IMR-90 (cell line): ENCODE results near the gene RBBP4. TPM values are rescaled to one million over a fixed set of nuclear protein-coding genes. Genes with fewer than 3 reads are reported as not detected.

Experiments
- ATAC-seq: fragments of 200-7000 bp; cut with Tn5 transposase; 2 replicates; pipeline ENCODE4 v1.9.1; 2020; ENCODE audit warnings: low read depth, mild to moderate bottlenecking, moderate library complexity
- BruUV-seq: library from RNA; stranded (reverse); fragments of 400-500 nt; replicated peaks from 2 replicates; lab custom pipeline; 2021; lab: Mats Ljungman, UMichigan
- CTCF ChIA-PET: fragments of 300-600 bp; formaldehyde crosslinking; extraction: SDS; loops from one replicate; lab custom pipeline; 2021; ENCODE audit warnings: antibody characterized with exemption; lab: Yijun Ruan, JAX
- POLR2A ChIA-PET: fragments of 300-600 bp; sonication (Branson Sonifier 250); formaldehyde crosslinking; loops from one replicate; lab custom pipeline; 2022; ENCODE audit warnings: antibody characterized with exemption; ENCODE audit not compliant: unreplicated experiment; lab: Charles Lee
- DNase-seq: peaks from one replicate; pipeline ENCODE4 v3.0.0; 2013
- H2AFZ ChIP-seq: replicated peaks from 2 replicates; pipeline ENCODE3; 2013; ENCODE audit warnings: low read length, mild to moderate bottlenecking; ENCODE audit not compliant: poor library complexity
- H2AK5ac ChIP-seq: 2 replicates; pipeline ENCODE4 v1.6.1; 2013; ENCODE audit warnings: low read depth, low read length, inconsistent platforms
- H2AK9ac ChIP-seq: replicated peaks from 2 replicates; pipeline ENCODE3; 2013; ENCODE audit warnings: mild to moderate bottlenecking, low read depth, low read length, moderate library complexity; ENCODE audit not compliant: poor library complexity
- H2BK120ac ChIP-seq: 2 replicates; pipeline ENCODE4 v1.6.1; 2013; ENCODE audit warnings: low read depth, low read length, inconsistent platforms
- H2BK15ac ChIP-seq: 3 replicates; pipeline ENCODE4 v1.6.1; 2013; ENCODE audit warnings: low read depth, low read length, inconsistent platforms
- H2BK20ac ChIP-seq: 2 replicates; pipeline ENCODE4 v1.6.1; 2013; ENCODE audit warnings: low read depth, mild to moderate bottlenecking, inconsistent platforms, low read length, moderate library complexity
- H2BK5ac ChIP-seq: 2 replicates; pipeline ENCODE4 v1.6.1; 2013; ENCODE audit warnings: mild to moderate bottlenecking, low read depth, low read length, inconsistent platforms; ENCODE audit not compliant: poor library complexity, severe bottlenecking
- H3K14ac ChIP-seq: replicated peaks from 2 replicates; pipeline ENCODE4 v1.6.1; 2013; ENCODE audit warnings: low read depth, low read length, inconsistent platforms
- H3K18ac ChIP-seq: 2 replicates; pipeline ENCODE4 v1.6.1; 2013; ENCODE audit warnings: low read depth, low read length, control low read depth
- H3K23ac ChIP-seq: 2 replicates; pipeline ENCODE4 v1.6.1; 2013; ENCODE audit warnings: low read depth, low read length, inconsistent platforms
- H3K27ac ChIP-seq: 2 replicates; pipeline ENCODE4 v1.5.1; 2013; ENCODE audit warnings: mild to moderate bottlenecking, control low read depth, low read length; ENCODE audit not compliant: insufficient read depth
- H3K27me3 ChIP-seq: 2 replicates; pipeline ENCODE4 v1.6.1; 2013; ENCODE audit warnings: low read length; ENCODE audit not compliant: control insufficient read depth, insufficient read depth
- H3K36me3 ChIP-seq: 2 replicates; pipeline ENCODE4 v1.6.1; 2013; ENCODE audit warnings: low read length, mixed read lengths; ENCODE audit not compliant: control insufficient read depth, insufficient read depth
- H3K4ac ChIP-seq: 2 replicates; pipeline ENCODE4 v1.6.1; 2013; ENCODE audit warnings: low read depth, low read length, inconsistent platforms
- H3K4me1 ChIP-seq: 2 replicates; pipeline ENCODE4 v1.6.1; 2013; ENCODE audit warnings: low read length, mixed read lengths; ENCODE audit not compliant: control insufficient read depth, insufficient read depth
- H3K4me2 ChIP-seq: 2 replicates; pipeline ENCODE4 v1.6.1; 2013; ENCODE audit warnings: low read depth, mild to moderate bottlenecking, control low read depth, low read length, moderate library complexity
- H3K4me3 ChIP-seq: 2 replicates; pipeline ENCODE4 v1.5.1; 2013; ENCODE audit warnings: low read depth, mild to moderate bottlenecking, control low read depth, low read length, moderate library complexity; ENCODE audit not compliant: insufficient read depth
- H3K56ac ChIP-seq: 2 replicates; pipeline ENCODE4 v1.6.1; 2013; ENCODE audit warnings: low read length, inconsistent platforms; ENCODE audit not compliant: insufficient read depth; ENCODE audit errors: extremely low read depth
- H3K79me1 ChIP-seq, 2 experiments: 2 replicates each; pipeline ENCODE4 v1.6.1; 2013; ENCODE audit warnings: low read length in 2 of 2, inconsistent platforms in 1 of 2, low read depth in 1 of 2
- H3K9ac ChIP-seq: 2 replicates; pipeline ENCODE4 v1.6.1; 2013; ENCODE audit warnings: low read depth, low read length, control low read depth
- H3K9me1 ChIP-seq: 2 replicates; pipeline ENCODE4 v1.6.1; 2013; ENCODE audit warnings: low read length, inconsistent platforms; ENCODE audit not compliant: insufficient read depth
- H3K9me3 ChIP-seq: 2 replicates; pipeline ENCODE4 v1.6.1; 2013; ENCODE audit warnings: low read length; ENCODE audit not compliant: control insufficient read depth, insufficient read depth
- H4K20me1 ChIP-seq: 2 replicates; pipeline ENCODE4 v1.6.1; 2013; ENCODE audit warnings: low read length, inconsistent platforms; ENCODE audit not compliant: insufficient read depth
- H4K5ac ChIP-seq: 2 replicates; pipeline ENCODE4 v1.6.1; 2013; ENCODE audit warnings: mild to moderate bottlenecking, low read depth, low read length, control low read depth
- H4K8ac ChIP-seq, 2 experiments: 2 replicates each; pipeline ENCODE4 v1.6.1; 2013; ENCODE audit warnings: low read depth in 2 of 2, low read length in 2 of 2, control low read depth in 1 of 2, inconsistent platforms in 1 of 2
- H4K91ac ChIP-seq: 2 replicates; pipeline ENCODE4 v1.6.1; 2013; ENCODE audit warnings: low read depth, low read length, inconsistent platforms; ENCODE audit not compliant: insufficient read depth
- CEBPB ChIP-seq: IDR thresholded peaks from 2 replicates; pipeline ENCODE4 v1.6.1; 2012; ENCODE audit warnings: low read depth, low read length, improper control_type of control experiment
- MAZ ChIP-seq: IDR thresholded peaks from 2 replicates; pipeline ENCODE4 v1.6.1; 2012; ENCODE audit warnings: low read depth, mild to moderate bottlenecking, low read length, improper control_type of control experiment, moderate library complexity, borderline replicate concordance
- RAD21 ChIP-seq: IDR thresholded peaks from 2 replicates; pipeline ENCODE4 v1.6.1; 2012; ENCODE audit warnings: low read length, improper control_type of control experiment
- WGBS, 2 experiments: methylation state at CpG; one replicate each; pipeline versions ENCODE4 v1.1.5 to v1.1.7; 2013; ENCODE audit warnings: missing lambda C conversion rate in 2 of 2; ENCODE audit not compliant: insufficient read length in 1 of 2; ENCODE audit errors: extremely low coverage in 2 of 2; 5-methylcytosine and 5-hydroxymethylcytosine counted together
- dilution Hi-C: fragments of 300-500 bp; cut with HindIII; formaldehyde crosslinking; loops from one replicate; pipeline ENCODE4 v1.14.3; 2018; ENCODE audit warnings: low sequenced_read_pairs; ENCODE audit not compliant: unreplicated experiment
- in situ Hi-C: fragments of 300-500 bp; cut with MboI; formaldehyde crosslinking; loops from 3 replicates; pipeline ENCODE4 v1.14.3; 2019; ENCODE audit warnings: low sequenced_read_pairs, inconsistent platforms, mixed read lengths
- intact Hi-C: fragments of 100-400 bp; cut with micrococcal nuclease; formaldehyde crosslinking; loops from 2 replicates; pipeline ENCODE4 v1.10.0; 2022
- polyA plus RNA-seq, 3 experiments: library from polyadenylated mRNA; depleted of rRNA; stranded (reverse); fragments of >200 nt; gene quantifications; 2 replicates each; pipeline ENCODE4 v1.2.3, GENCODE V29; 2012; ENCODE audit warnings: low replicate concordance in 1 of 3
- total RNA-seq: library from RNA; depleted of rRNA; stranded (reverse); fragments of >200 nt; gene quantifications from 2 replicates; pipeline ENCODE4 v1.2.3, GENCODE V29; 2012
- TF ChIP-seq, protein P1 (sequence below): fragments of 150-350 bp; IDR thresholded peaks from 2 replicates; pipeline ENCODE4 v1.6.1; 2016; ENCODE audit warnings: low read depth, mild to moderate bottlenecking, low read length, moderate library complexity, borderline replicate concordance

RBBP4 gene
- total and polyA plus RNA-seq, 2 of the 4 experiments (the other 2 are of a cell fraction), result 82.9 to 161 TPM

- Histone ChIP-seq H3K56ac (no peak overlapping the region), H2AFZ (peak overlapping the region; percentile 76), H3K9ac (no peak overlapping the region), H3K9me3 (no peaks in the 10 kb centered on the region), H3K23ac (no peak overlapping the region), H3K9me1 (no peaks in the 10 kb centered on the region), H3K4me2 (no peak overlapping the region), H4K5ac (peak overlapping the region; percentile 81; the same call in 1 of the 2 replicates), H2AK5ac (peak overlapping the region; percentile 43; the same call in 1 of the 2 replicates), H3K4ac (no peak overlapping the region), H2BK15ac (no peak overlapping the region), H4K91ac (no peak overlapping the region), H3K36me3 (no peaks in the 10 kb centered on the region), H3K4me1 (peaks cover 4% of the 10 kb centered on the region), H3K14ac (no peak overlapping the region), H3K79me1 (no peaks in the 10 kb centered on the region), H3K4me3 (no peak overlapping the region), H3K18ac (no peak overlapping the region), H3K27ac (no peak overlapping the region), H2BK20ac (0 out of 2 replicates have a peak overlapping the region, but pooled peaks have one; percentile 6), H2AK9ac (peak overlapping the region; percentile 85), H4K8ac (no peak overlapping the region; a peak in 1 of 4 replicates), H2BK120ac (0 out of 2 replicates have a peak overlapping the region, but pooled peaks have one; percentile 3), H4K20me1 (no peaks in the 10 kb centered on the region), H2BK5ac (no peak overlapping the region), H3K27me3 (no peaks in the 10 kb centered on the region)
- ATAC-seq, result no peak
- ChIA-PET CTCF (no interaction called here), POLR2A (no interaction called here)
- in situ Hi-C loops (loop anchor here (5.0 kb wide), 1 partner anchor 51 kb away; no protein-coding TSS in a partner anchor), intact Hi-C loops (no loop called here), dilution Hi-C loops (no loop called here)
- no peak for TF ChIP-seq RAD21
- TF ChIP-seq MAZ, result no peak
- TF ChIP-seq, protein P1, sequence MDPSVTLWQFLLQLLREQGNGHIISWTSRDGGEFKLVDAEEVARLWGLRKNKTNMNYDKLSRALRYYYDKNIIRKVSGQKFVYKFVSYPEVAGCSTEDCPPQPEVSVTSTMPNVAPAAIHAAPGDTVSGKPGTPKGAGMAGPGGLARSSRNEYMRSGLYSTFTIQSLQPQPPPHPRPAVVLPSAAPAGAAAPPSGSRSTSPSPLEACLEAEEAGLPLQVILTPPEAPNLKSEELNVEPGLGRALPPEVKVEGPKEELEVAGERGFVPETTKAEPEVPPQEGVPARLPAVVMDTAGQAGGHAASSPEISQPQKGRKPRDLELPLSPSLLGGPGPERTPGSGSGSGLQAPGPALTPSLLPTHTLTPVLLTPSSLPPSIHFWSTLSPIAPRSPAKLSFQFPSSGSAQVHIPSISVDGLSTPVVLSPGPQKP, result no peak
- peak; percentile 52; the same call in 1 of the 2 replicates for TF ChIP-seq CEBPB
- no CpG with 5 or more reads among the region's 4 CpGs for WGBS, 2 experiments
- BruUV-seq, result no TSS peak
- no peak for DNase-seq
Measured at GRCh38 chr1:32715901-32716311, 64.9 kb downstream of the RBBP4 start.
